Amniotic stem cell (primary cell): ENCODE measurements around the gene NPAS3.

ENCODE experiments used
- DNase-seq: peaks from one replicate; lab custom pipeline; 2025; lab: John Stamatoyannopoulos, UW

Gene NPAS3

DNA sequence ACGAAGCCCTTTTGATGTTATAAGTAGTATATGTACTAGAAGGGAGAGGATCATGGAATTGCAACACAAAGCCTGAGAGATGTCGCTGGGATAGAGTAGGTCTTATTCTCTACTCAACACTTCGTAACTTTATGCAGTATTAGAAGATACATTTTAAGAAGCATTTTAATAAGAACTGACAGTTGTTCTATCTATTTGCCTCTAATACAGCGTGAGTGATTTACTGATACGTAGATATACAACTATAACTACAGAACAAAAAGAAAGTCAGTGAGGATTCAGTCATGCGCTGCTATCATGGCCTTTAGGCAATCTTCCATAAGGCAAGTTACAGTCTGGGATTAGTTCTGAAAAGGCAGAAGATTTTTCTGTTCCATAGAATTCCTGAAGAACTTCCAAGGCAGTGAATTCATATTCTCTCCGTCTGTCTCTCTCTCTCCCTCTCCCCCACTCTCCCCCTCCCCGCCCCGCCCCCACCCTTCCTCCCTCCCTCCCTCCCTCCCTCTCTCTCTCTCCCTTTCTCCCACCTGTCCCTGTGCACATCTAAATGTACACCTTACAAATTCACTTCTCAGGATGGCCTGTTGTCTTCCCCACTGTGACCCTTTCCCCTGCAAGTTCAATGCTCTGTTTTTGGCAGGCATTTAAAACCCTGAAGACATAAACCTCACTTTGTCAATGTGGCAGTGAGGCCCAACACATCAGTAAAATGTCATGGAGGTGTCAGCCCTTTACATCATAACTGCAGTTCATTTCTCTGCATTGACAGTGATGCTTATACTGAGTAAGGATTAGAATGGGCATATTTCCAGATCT, 541.6 kb downstream of the NPAS3 start:
- no peak for DNase-seq

- no peak for DNase-seq
These were observed 542.2 kb downstream of the NPAS3 start for GRCh38 chr14:33480887-33481184.

DNA sequence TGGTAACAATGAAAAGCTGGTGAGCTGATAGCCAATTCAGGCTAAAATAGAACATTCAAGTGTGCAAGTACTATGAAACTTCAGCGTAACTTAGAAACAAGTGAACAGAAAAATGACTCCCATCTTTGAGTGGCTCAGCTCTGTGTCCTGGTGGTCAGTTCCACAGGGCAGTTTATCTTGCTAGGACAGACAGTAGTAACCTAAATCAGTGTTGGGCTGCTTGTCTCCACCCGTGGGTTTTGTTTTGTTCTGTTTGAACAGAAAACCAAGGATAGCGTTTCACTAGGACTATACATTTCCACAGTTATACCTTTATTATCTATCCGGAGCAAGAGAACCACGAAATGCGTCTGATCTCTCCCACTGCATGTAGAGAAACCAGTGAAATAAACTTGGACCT, 544.4 kb downstream of the NPAS3 start:
- no peak for DNase-seq

DNA sequence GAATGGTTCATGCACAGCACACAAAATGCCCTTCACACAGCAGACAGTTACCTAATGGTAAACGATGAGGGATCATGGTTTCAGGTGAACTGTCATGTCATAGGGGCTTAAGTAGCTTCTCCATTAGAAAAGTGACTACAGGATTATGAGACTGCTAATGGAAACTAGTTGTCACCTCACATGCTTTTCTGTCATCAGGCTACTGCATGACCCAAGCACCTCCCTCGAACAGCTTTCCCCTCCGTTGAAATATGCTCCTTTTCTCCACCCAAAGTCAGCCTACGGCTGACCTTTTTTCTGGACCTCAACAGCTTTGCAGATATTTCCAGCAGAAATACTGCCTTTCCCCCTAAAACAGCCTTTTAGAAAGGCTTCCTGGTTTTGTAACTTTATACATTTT, 544.9 kb downstream of the NPAS3 start:
- no peak for DNase-seq

DNA sequence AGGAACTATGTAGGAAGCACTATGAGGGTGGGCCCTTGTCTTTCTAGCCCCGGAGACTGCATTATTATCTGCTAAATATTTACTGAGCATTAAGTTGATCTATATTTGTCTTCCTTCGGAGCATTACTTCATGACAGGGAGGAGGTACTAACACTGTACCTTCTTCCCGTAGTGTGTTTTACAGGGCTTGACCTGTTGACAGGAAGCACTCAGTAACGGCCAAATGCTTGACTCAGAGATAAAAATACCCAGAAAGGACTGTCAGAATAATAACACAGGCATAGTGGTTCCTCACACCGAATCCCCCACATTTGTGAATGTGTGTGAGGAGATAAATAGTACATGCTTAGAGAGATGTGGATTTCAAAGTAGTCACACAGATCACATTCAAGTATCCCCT, 545.6 kb downstream of the NPAS3 start:
- DNase-seq: no peak

- DNase-seq: no peak
These were observed 547.7 kb downstream of the NPAS3 start for GRCh38 chr14:33486332-33486890.

GRCh38 chr14:33488582-33488981, 549.9 kb downstream of the NPAS3 start:
- no peak for DNase-seq

DNA sequence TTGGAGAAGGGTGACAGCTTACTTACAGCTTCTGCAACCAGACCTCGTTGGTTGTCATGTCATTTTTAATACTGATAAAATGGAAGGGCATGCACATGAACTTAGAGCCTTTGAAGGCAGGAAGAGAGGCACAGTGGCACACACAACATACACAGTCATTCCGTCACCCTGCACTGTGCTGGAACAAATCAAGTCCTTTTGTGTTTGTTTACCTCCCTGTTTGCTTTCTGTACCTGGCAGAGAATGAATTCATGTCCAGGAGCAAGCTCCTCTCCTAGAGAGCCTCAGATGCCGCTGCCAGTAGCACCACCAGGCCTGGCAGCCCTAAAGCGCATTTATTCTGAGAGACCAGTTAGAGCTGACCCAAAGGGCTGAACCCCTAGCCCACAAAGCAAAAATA, 551.9 kb downstream of the NPAS3 start:
- DNase-seq: no peak

- no peak for DNase-seq
These were observed 552.4 kb downstream of the NPAS3 start for GRCh38 chr14:33491112-33491511.

GRCh38 chr14:33492491-33492890, 553.8 kb downstream of the NPAS3 start:
- DNase-seq: no peak

DNA sequence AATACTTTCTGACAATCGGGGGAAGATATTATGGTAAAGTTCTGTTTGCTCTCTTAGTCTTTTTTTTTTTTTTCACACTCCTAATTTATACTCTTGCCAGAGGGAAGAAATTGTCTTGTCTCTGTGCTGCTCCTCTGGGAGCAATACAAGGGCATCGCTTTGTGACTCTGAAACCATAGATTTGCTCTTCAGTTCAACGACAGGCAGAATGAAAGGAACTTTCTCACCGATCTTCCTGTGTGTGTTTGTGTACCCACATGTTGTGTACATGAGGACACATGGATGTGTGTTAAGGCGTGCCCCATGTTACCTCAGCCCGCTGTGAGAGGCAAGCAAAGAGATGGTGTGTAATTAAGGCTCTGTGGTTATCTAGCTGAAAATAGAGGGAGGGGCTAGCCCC, 554.6 kb downstream of the NPAS3 start:
- no peak for DNase-seq

GRCh38 chr14:33493990-33494389, 555.3 kb downstream of the NPAS3 start:
- no peak for DNase-seq

- DNase-seq: no peak
These were observed 561.0 kb downstream of the NPAS3 start for GRCh38 chr14:33499687-33500086.

GRCh38 chr14:33504246-33505099, 565.8 kb downstream of the NPAS3 start:
- DNase-seq: no peak

DNA sequence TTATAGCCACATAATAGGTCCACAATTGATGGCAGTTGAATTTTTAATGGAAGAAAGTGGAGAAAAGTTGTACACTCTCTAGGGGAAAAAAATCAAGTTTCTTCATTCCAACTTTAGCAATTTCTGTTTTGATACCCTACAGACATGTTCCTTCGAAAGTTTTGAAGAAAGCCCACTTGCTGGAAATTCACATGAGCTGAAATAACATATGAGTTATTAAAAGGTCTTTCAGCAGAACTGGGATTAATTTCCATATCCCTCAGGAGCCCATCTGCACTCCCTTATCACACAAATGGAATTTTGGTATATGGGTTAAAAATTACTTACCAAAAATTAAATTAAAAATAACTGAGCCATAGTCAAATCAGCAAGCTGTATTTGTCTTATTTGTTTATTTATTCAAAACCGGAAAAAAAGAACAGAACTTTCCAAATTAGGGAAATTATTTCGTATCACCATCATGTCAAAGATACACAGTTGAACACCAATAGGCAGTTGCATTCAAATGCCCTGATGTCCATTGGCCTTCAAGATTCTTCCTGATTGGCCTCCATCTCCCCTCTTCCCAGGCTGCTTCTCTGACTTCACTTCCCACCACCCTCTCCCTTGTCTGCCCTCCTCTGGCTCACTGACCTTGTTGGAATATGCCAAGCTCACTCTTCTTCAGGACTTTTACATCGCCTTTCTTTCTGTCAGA, 566.7 kb downstream of the NPAS3 start:
- no peak for DNase-seq

- DNase-seq: no peak
These were observed 567.3 kb downstream of the NPAS3 start for GRCh38 chr14:33505963-33506329.

- DNase-seq: no peak
These were observed 569.7 kb downstream of the NPAS3 start for GRCh38 chr14:33508126-33509062.

- no peak for DNase-seq
These were observed 570.8 kb downstream of the NPAS3 start for GRCh38 chr14:33509454-33509853.

- DNase-seq: no peak
These were observed 571.4 kb downstream of the NPAS3 start for GRCh38 chr14:33510063-33510481.

GRCh38 chr14:33510991-33511390, 572.3 kb downstream of the NPAS3 start:
- no peak for DNase-seq

DNA sequence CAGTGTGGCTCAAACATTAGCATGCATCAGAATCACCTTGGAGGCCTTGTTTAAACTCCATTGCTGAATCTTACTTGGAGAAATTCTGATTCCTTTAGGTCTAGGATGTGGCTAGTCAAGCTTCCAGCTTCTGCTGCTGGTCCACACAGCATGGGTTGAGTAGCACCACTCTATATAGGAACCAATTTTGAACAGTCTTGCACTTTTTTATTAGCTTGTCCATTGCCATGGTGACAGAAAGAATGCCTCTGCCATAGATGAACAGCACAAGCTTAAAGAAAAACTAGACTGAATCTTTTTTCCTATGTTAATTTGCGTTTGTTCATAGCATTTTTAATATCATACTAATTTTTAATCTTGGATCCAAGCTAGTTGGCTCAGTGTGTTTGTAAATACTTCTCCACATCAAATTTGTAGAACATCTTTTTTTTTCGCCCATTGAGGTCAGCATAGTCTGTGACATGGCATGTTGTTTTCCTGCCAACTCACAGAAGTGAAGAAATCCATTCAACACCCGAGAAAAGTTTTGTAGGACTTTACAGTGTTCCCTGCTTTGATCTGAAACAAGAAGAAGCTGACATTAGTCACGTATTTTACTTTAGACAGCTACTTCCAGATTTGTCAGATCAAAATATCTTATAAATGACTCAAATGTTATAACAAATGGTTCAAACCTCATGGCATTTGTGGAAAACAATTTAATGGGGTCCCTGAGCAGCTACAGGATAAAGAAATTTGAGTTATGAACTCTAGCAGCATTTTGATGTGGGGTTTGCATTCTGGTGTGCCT, 573.4 kb downstream of the NPAS3 start:
- DNase-seq: no peak
